Measurements from ENCODE around the gene CHTOP. TPM values are rescaled to one million over a fixed set of nuclear protein-coding genes. Genes with fewer than 3 reads are reported as not detected.

Gene CHTOP
- total and polyA plus RNA-seq, 2 of the 4 experiments (the other 2 are of a cell fraction), result 33.9 to 50.8 TPM

GRCh38 chr1:153678519-153679336 lies 44.9 kb downstream of the CHTOP start, which contains the start of gene NPR1:
NPR1 (plus strand) TSS chr1:153678688; CDS start chr1:153679109, 421 bp downstream.
- no peak for TF ChIP-seq ELK1 (IDR thresholded peaks at IDR 0.05; ENCODE audit: borderline replicate concordance, low read depth, low read length)
- TF ChIP-seq SMC3 (IDR thresholded peaks at IDR 0.05; ENCODE audit: low read depth, low read length), result no peak
- no peak for TF ChIP-seq FOS (IDR thresholded peaks at IDR 0.05; ENCODE audit: low read depth, low read length)
- TF ChIP-seq MAFK (IDR thresholded peaks at IDR 0.05; ENCODE audit: low read depth, low read length), result no peak
- no peak for TF ChIP-seq MAZ (IDR thresholded peaks at IDR 0.05; ENCODE audit: borderline replicate concordance, low read depth, low read length)
- TF ChIP-seq CHD1 (IDR thresholded peaks at IDR 0.05; ENCODE audit: low read depth, low read length), result no peak
- no peak for TF ChIP-seq CEBPB (IDR thresholded peaks at IDR 0.05; ENCODE audit: low read depth, low read length)
- no peak for TF ChIP-seq POLR2A (IDR thresholded peaks at IDR 0.05; ENCODE audit: low read depth, low read length)
- no peak for TF ChIP-seq RAD21 (IDR thresholded peaks at IDR 0.05; ENCODE audit: low read length)
- TF ChIP-seq MXI1 (IDR thresholded peaks at IDR 0.05; ENCODE audit: borderline replicate concordance, low read depth, low read length), result no peak
- TF ChIP-seq BHLHE40 (IDR thresholded peaks at IDR 0.05; ENCODE audit: low read depth, low read length), result no peak
- no peak for TF ChIP-seq RFX5 (IDR thresholded peaks at IDR 0.05; ENCODE audit: low read depth, low read length)
- TF ChIP-seq RCOR1 (IDR thresholded peaks at IDR 0.05; ENCODE audit: insufficient replicate concordance, low read length), result no peak
- no peak for TF ChIP-seq NFE2L2 (IDR thresholded peaks at IDR 0.05; ENCODE audit: low read depth, low read length)
- TF ChIP-seq CTCF (conservative IDR thresholded peaks at IDR 0.05; ENCODE audit: low read depth, low read length), result no peak
- 1% methylated on average over 38 of the region's 78 CpGs; no CpG with 5 or more reads in 1 of the 2 experiments for WGBS, 2 experiments (ENCODE audit: extremely low coverage in 2 of 2, insufficient read length in 1 of 2)

More at GRCh38 chr1:153678519-153679336, 44.9 kb downstream of the CHTOP start, which contains the start of gene NPR1:
- dilution Hi-C loops (cut with HindIII; ENCODE audit: low sequenced_read_pairs, unreplicated experiment) (no loop called here), in situ Hi-C loops (cut with MboI; ENCODE audit: low sequenced_read_pairs) (loop anchor here (5.0 to 10.0 kb wide), 2 partner anchors 69 to 296 kb away; partner anchors contain the start of gene JTB), intact Hi-C loops (cut with micrococcal nuclease) (no loop called here)
- Histone ChIP-seq H4K91ac (ENCODE audit: insufficient read depth, low read depth, low read length) (no peak within 1 kb of the TSS), H3K23ac (ENCODE audit: low read depth, low read length) (no peak within 1 kb of the TSS; the same call in 1 of the 2 replicates), H3K4me2 (ENCODE audit: low read depth, low read length) (peak within 1 kb of the TSS; percentile 76), H3K79me1 (ENCODE audit: low read depth in 1 of 2, low read length in 2 of 2) (no peaks in the 10 kb centered on the region), H3K27ac (ENCODE audit: insufficient read depth, low read length) (no peak within 1 kb of the TSS), H2BK20ac (ENCODE audit: low read depth, low read length) (no peak within 1 kb of the TSS), H2BK120ac (ENCODE audit: low read depth, low read length) (no peak within 1 kb of the TSS), H3K4ac (ENCODE audit: low read depth, low read length) (no peak within 1 kb of the TSS), H4K20me1 (ENCODE audit: insufficient read depth, low read length) (no peaks in the 10 kb centered on the region), H2BK15ac (ENCODE audit: low read depth, low read length) (no peak within 1 kb of the TSS), H3K18ac (ENCODE audit: low read depth, low read length) (no peak within 1 kb of the TSS), H2AK9ac (replicated peaks; ENCODE audit: low read depth, low read length, poor library complexity) (peak within 1 kb of the TSS; percentile 71), H3K9ac (ENCODE audit: low read depth, low read length) (no peak within 1 kb of the TSS), H2BK5ac (ENCODE audit: low read depth, low read length, poor library complexity, severe bottlenecking) (no peak within 1 kb of the TSS), H3K27me3 (ENCODE audit: control insufficient read depth, insufficient read depth, low read length) (peaks cover 47% of the 10 kb centered on the region), H2AK5ac (ENCODE audit: low read depth, low read length) (no peak within 1 kb of the TSS), H4K5ac (ENCODE audit: low read depth, low read length) (no peak within 1 kb of the TSS), H3K36me3 (ENCODE audit: control insufficient read depth, insufficient read depth, low read length) (no peaks in the 10 kb centered on the region), H3K14ac (replicated peaks; ENCODE audit: low read depth, low read length) (no peak within 1 kb of the TSS), H4K8ac (ENCODE audit: low read depth in 2 of 2, low read length in 2 of 2) (no peak within 1 kb of the TSS), H3K4me3 (ENCODE audit: insufficient read depth, low read depth, low read length) (peak within 1 kb of the TSS; percentile 38), H2AFZ (replicated peaks; ENCODE audit: low read length, poor library complexity) (peak within 1 kb of the TSS; percentile 87), H3K4me1 (ENCODE audit: control insufficient read depth, insufficient read depth, low read length) (peaks cover 7% of the 10 kb centered on the region; the same call in 1 of the 2 replicates), H3K9me1 (ENCODE audit: insufficient read depth, low read length) (no peaks in the 10 kb centered on the region), H3K56ac (ENCODE audit: extremely low read depth, insufficient read depth, low read length) (no peak within 1 kb of the TSS), H3K9me3 (ENCODE audit: control insufficient read depth, insufficient read depth, low read length) (no peaks in the 10 kb centered on the region)
- BruUV-seq (replicated peaks), result no TSS peak
- peak; percentile 55 for ATAC-seq (ENCODE audit: low read depth)
- CTCF ChIA-PET, result interaction anchor here (1.2 kb wide), 1 partner anchor 56 kb away, joined by 4 read pairs; no protein-coding TSS in a partner anchor
- POLR2A ChIA-PET (ENCODE audit: unreplicated experiment), result no interaction called here
- no peak for DNase-seq
